K562 (cell line): ENCODE results near the gene PRICKLE4. TPM values are rescaled to one million over a fixed set of nuclear protein-coding genes. Genes with fewer than 3 reads are reported as not detected.

Experiments
- HDAC6 ChIP-seq: IDR thresholded peaks from 2 replicates; pipeline ENCODE4 v1.6.1; 2012; ENCODE audit warnings: low read depth, mild to moderate bottlenecking, control low read depth, inconsistent platforms, low read length, moderate library complexity
- JUN ChIP-seq, 2 experiments: sonication (generic) in 1 of 2; formaldehyde crosslinking in 1 of 2; IDR thresholded peaks; 2 replicates each; pipeline versions ENCODE4 v1.6.1 to v1.8.0; 2012 to 2022; ENCODE audit warnings: borderline replicate concordance in 2 of 2, mild to moderate bottlenecking in 2 of 2, improper control_type of control experiment in 1 of 2, low read depth in 1 of 2, low read length in 1 of 2, missing genetic modification reagents in 1 of 2
- RB1 ChIP-seq: fragments of 450-650 bp; IDR thresholded peaks from 2 replicates; pipeline ENCODE4 v1.6.1; 2017; ENCODE audit warnings: low read depth, mild to moderate bottlenecking
- TEAD4 ChIP-seq, 2 experiments: sonication (generic) in 1 of 2; formaldehyde crosslinking in 1 of 2; IDR thresholded peaks; 2 replicates each; pipeline versions ENCODE4 v1.6.1 to v1.8.0; 2012 to 2022; ENCODE audit warnings: borderline replicate concordance in 1 of 2, inconsistent platforms in 1 of 2, low read length in 1 of 2, mild to moderate bottlenecking in 1 of 2, missing genetic modification reagents in 1 of 2
- ZNF318 ChIP-seq, 2 experiments: fragments of 450-650 bp; IDR thresholded peaks; 2 replicates each; pipeline ENCODE4 v1.6.1; 2016; ENCODE audit warnings: mild to moderate bottlenecking in 2 of 2, borderline replicate concordance in 1 of 2, low read depth in 1 of 2, moderate library complexity in 1 of 2
- polyA plus RNA-seq, 8 experiments: library from polyadenylated mRNA; depleted of rRNA in 4 of 8; stranded (reverse) in 5 of 8; unstranded in 3 of 8; fragments of >200 nt; fragmentation: Nextera tagmentation in 2 of 8; fragmentation: Illumina TruSeq in 1 of 8; extraction: Ambion mirVana in 2 of 8; extraction: Trizol in 1 of 8; gene quantifications; 2 replicates each; pipeline versions ENCODE4 v1.2.1 to v1.2.3, GENCODE V29; 2011 to 2014; ENCODE audit warnings: inconsistent platforms in 1 of 8, missing spikeins in 1 of 8
- total RNA-seq, 7 experiments: library from RNA; depleted of rRNA in 6 of 7; stranded (reverse); fragments of >200 nt in 6 of 7; fragmentation: Illumina TruSeq in 2 of 7; extraction: Trizol in 2 of 7; gene quantifications; 2 replicates each; pipeline versions ENCODE4 v1.2.1 to v1.2.3, GENCODE V29; 2011 to 2021; ENCODE audit warnings: low replicate concordance in 1 of 7
- TF ChIP-seq, protein P1 (sequence below): sonication (generic); formaldehyde crosslinking; IDR thresholded peaks from 2 replicates; pipeline ENCODE4 v1.8.1; 2023; ENCODE audit warnings: missing genetic modification reagents, mild to moderate bottlenecking, borderline replicate concordance
- TF ChIP-seq, protein P2 (sequence below): IDR thresholded peaks from 2 replicates; pipeline ENCODE4 v1.6.1; 2012; ENCODE audit warnings: low read depth, low read length, improper control_type of control experiment, borderline replicate concordance

The PRICKLE4 gene
- total and polyA plus RNA-seq, 9 of the 15 experiments (the other 6 are each of a cell fraction or from before 2014, with no cell fraction given) = 0.20 to 0.32 (median 0.27) TPM; not detected in 6

- TF ChIP-seq, protein P1, sequence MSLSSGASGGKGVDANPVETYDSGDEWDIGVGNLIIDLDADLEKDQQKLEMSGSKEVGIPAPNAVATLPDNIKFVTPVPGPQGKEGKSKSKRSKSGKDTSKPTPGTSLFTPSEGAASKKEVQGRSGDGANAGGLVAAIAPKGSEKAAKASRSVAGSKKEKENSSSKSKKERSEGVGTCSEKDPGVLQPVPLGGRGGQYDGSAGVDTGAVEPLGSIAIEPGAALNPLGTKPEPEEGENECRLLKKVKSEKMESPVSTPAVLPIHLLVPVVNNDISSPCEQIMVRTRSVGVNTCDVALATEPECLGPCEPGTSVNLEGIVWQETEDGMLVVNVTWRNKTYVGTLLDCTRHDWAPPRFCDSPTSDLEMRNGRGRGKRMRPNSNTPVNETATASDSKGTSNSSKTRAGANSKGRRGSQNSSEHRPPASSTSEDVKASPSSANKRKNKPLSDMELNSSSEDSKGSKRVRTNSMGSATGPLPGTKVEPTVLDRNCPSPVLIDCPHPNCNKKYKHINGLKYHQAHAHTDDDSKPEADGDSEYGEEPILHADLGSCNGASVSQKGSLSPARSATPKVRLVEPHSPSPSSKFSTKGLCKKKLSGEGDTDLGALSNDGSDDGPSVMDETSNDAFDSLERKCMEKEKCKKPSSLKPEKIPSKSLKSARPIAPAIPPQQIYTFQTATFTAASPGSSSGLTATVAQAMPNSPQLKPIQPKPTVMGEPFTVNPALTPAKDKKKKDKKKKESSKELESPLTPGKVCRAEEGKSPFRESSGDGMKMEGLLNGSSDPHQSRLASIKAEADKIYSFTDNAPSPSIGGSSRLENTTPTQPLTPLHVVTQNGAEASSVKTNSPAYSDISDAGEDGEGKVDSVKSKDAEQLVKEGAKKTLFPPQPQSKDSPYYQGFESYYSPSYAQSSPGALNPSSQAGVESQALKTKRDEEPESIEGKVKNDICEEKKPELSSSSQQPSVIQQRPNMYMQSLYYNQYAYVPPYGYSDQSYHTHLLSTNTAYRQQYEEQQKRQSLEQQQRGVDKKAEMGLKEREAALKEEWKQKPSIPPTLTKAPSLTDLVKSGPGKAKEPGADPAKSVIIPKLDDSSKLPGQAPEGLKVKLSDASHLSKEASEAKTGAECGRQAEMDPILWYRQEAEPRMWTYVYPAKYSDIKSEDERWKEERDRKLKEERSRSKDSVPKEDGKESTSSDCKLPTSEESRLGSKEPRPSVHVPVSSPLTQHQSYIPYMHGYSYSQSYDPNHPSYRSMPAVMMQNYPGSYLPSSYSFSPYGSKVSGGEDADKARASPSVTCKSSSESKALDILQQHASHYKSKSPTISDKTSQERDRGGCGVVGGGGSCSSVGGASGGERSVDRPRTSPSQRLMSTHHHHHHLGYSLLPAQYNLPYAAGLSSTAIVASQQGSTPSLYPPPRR (CRISPR knock-in tag) = no peak
- no peak for TF ChIP-seq ZNF318 (IDR thresholded peaks at IDR 0.05; ENCODE audit: borderline replicate concordance in 1 of 2, low read depth in 1 of 2)
- no peak; the same call in 1 of the 2 replicates for TF ChIP-seq JUN (IDR thresholded peaks at IDR 0.05; ENCODE audit: borderline replicate concordance, low read depth, low read length)
- no peak for TF ChIP-seq JUN (CRISPR knock-in tag; IDR thresholded peaks at IDR 0.05; ENCODE audit: borderline replicate concordance)
- no peak for TF ChIP-seq RB1
- TF ChIP-seq TEAD4 (IDR thresholded peaks at IDR 0.05; ENCODE audit: low read length) = peak; percentile 85
- no peak for TF ChIP-seq TEAD4 (CRISPR knock-in tag; IDR thresholded peaks at IDR 0.05; ENCODE audit: borderline replicate concordance)
- no peak for TF ChIP-seq HDAC6
- TF ChIP-seq, protein P2, sequence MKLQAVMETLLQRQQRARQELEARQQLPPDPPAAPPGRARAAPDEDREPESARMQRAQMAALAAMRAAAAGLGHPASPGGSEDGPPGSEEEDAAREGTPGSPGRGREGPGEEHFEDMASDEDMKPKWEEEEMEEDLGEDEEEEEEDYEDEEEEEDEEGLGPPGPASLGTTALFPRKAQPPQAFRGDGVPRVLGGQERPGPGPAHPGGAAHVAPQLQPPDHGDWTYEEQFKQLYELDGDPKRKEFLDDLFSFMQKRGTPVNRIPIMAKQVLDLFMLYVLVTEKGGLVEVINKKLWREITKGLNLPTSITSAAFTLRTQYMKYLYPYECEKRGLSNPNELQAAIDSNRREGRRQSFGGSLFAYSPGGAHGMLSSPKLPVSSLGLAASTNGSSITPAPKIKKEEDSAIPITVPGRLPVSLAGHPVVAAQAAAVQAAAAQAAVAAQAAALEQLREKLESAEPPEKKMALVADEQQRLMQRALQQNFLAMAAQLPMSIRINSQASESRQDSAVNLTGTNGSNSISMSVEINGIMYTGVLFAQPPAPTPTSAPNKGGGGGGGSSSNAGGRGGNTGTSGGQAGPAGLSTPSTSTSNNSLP = no peak
These were observed 33.1 kb upstream of the PRICKLE4 start, which contains the start of gene PGC (continued) for GRCh38 chr6:41747256-41748101.
